Tibial artery (tissue), 4 donors: ENCODE data around the gene DPP10.
"Not testable (repeated sequence)": the region's sequence is repeated elsewhere in the genome, so short reads cannot be mapped to it uniquely, and the experiment has no call there.

Experiments
- DNase-seq, 2 donors: peaks; one replicate each; pipeline ENCODE4 v3.0.0-alpha.2; 2019
- H3K27ac ChIP-seq, 2 donors: fragments of 200-600 bp; sonication (generic) in 1 of 2; 1 replicate in 1 of 2; 2 replicates in 1 of 2; pipeline ENCODE4 v1.5.1; 2018 to 2019; ENCODE audit warnings: mild to moderate bottlenecking in 1 of 2
- H3K27me3 ChIP-seq, 2 donors: fragments of 200-600 bp; sonication (generic) in 1 of 2; one replicate each; pipeline versions ENCODE4 v1.5.1 to v1.6.0; 2016 to 2019
- H3K36me3 ChIP-seq, 3 donors: fragments of 200-600 bp; sonication (generic) in 2 of 3; one replicate each; pipeline ENCODE4 v1.5.1; 2016 to 2019; ENCODE audit warnings: mild to moderate bottlenecking in 2 of 3
- H3K4me1 ChIP-seq, 4 donors: fragments of 200-600 bp; sonication (generic) in 2 of 4; 1 replicate in 3 of 4; 2 replicates in 1 of 4; pipeline ENCODE4 v1.5.1; 2016 to 2019
- H3K4me3 ChIP-seq, 2 donors: fragments of 200-600 bp; sonication (generic) in 1 of 2; 1 replicate in 1 of 2; 2 replicates in 1 of 2; pipeline ENCODE4 v1.5.1; 2018 to 2019; ENCODE audit warnings: mild to moderate bottlenecking in 2 of 2
- H3K9me3 ChIP-seq, 3 donors: fragments of 200-600 bp; sonication (generic) in 1 of 3; one replicate each; pipeline ENCODE4 v1.5.1; 2016 to 2019
- CTCF ChIP-seq, 2 experiments: fragments of 200-600 bp in 1 of 2; fragments of 450-650 bp in 1 of 2; IDR thresholded peaks; one replicate each; pipeline ENCODE4 v1.5.1; 2017 to 2019; ENCODE audit warnings: antibody characterized with exemption in 2 of 2, mild to moderate bottlenecking in 1 of 2, moderate library complexity in 1 of 2
- intact Hi-C: fragments of 100-400 bp; cut with DNase I; formaldehyde crosslinking; loops from one replicate; pipeline ENCODE4 v1.15.0; 2023; ENCODE audit warnings: low total_unique reads

DPP10 gene

GRCh38 chr2:115412501-115412900 lies 970.1 kb downstream of the DPP10 start:
- no peak overlapping the region for H3K4me3 ChIP-seq

GRCh38 chr2:115413791-115414190 lies 971.4 kb downstream of the DPP10 start:
- Histone ChIP-seq H3K27ac (no peak overlapping the region), H3K36me3 (no peaks in the 10 kb centered on the region), H3K9me3 (no peaks in the 10 kb centered on the region), H3K4me3 (no peak overlapping the region), H3K27me3 (no peaks in the 10 kb centered on the region), H3K4me1 (no peaks in the 10 kb centered on the region)
- no peak for TF ChIP-seq CTCF (IDR thresholded peaks at IDR 0.05)
- intact Hi-C loops = no loop called here
- no peak for DNase-seq

More at GRCh38 chr2:115412501-115412900, 970.1 kb downstream of the DPP10 start:
- no peak for TF ChIP-seq CTCF (IDR thresholded peaks at IDR 0.05)
- H3K27me3 ChIP-seq = no peaks in the 10 kb centered on the region
- intact Hi-C loops = no loop called here
- DNase-seq = no peak
- H3K36me3 ChIP-seq = no peaks in the 10 kb centered on the region
- H3K27ac ChIP-seq = no peak overlapping the region
- no peaks in the 10 kb centered on the region for H3K9me3 ChIP-seq
- H3K4me1 ChIP-seq = no peaks in the 10 kb centered on the region

GRCh38 chr2:115414466-115414865 lies 972.0 kb downstream of the DPP10 start:
- Histone ChIP-seq H3K36me3 (no peaks in the 10 kb centered on the region), H3K4me3 (no peak overlapping the region), H3K4me1 (no peaks in the 10 kb centered on the region), H3K27ac (no peak overlapping the region), H3K27me3 (no peaks in the 10 kb centered on the region), H3K9me3 (no peaks in the 10 kb centered on the region)
- no peak for DNase-seq
- no peak for TF ChIP-seq CTCF (IDR thresholded peaks at IDR 0.05)
- intact Hi-C loops = no loop called here

- intact Hi-C loops = no loop called here
- Histone ChIP-seq H3K4me1 (no peaks in the 10 kb centered on the region), H3K27me3 (no peaks in the 10 kb centered on the region), H3K36me3 (no peaks in the 10 kb centered on the region), H3K4me3 (no peak overlapping the region), H3K27ac (no peak overlapping the region), H3K9me3 (peaks cover under 1 to 4% (median 4%) of the 10 kb centered on the region in 3 donors)
- DNase-seq = no peak
- TF ChIP-seq CTCF (IDR thresholded peaks at IDR 0.05) = no peak
These were observed 979.7 kb downstream of the DPP10 start for GRCh38 chr2:115422004-115422634.

- no peaks in the 10 kb centered on the region for H3K4me1 ChIP-seq
- intact Hi-C loops = no loop called here
These were observed 985.0 kb downstream of the DPP10 start for GRCh38 chr2:115427436-115427835.

GRCh38 chr2:115440746-115441145 lies 998.3 kb downstream of the DPP10 start:
- H3K27ac ChIP-seq, H3K9me3 ChIP-seq, DNase-seq, intact Hi-C loops, H3K4me3 ChIP-seq, H3K27me3 ChIP-seq, H3K4me1 ChIP-seq, H3K36me3 ChIP-seq: not testable (repeated sequence)

More at GRCh38 chr2:115427436-115427835, 985.0 kb downstream of the DPP10 start:
- no peak for DNase-seq
- H3K27ac ChIP-seq = no peak overlapping the region
- no peak for TF ChIP-seq CTCF (IDR thresholded peaks at IDR 0.05)
- no peaks in the 10 kb centered on the region for H3K36me3 ChIP-seq
- H3K9me3 ChIP-seq = peaks cover 4 to 15% (median 13%) of the 10 kb centered on the region in 3 donors
- H3K27me3 ChIP-seq = no peaks in the 10 kb centered on the region
- no peak overlapping the region for H3K4me3 ChIP-seq
